Adrenal gland (tissue), 12 donors: ENCODE measurements around the gene ATP9B. TPM values are rescaled to one million over a fixed set of nuclear protein-coding genes. Genes with fewer than 3 reads are reported as not detected.

Source experiments
- DNase-seq, 7 donors: peaks; one replicate each; pipeline ENCODE4 v3.0.0-alpha.2; 2019 to 2020
- H3K27ac ChIP-seq, 5 donors: fragments of 200-600 bp; sonication (generic) in 4 of 5; 1 replicate in 3 of 5; 2 replicates in 2 of 5; pipeline versions ENCODE4 v1.5.1 to v1.8.0; 2016 to 2020; ENCODE audit warnings: mild to moderate bottlenecking in 1 of 5
- H3K27me3 ChIP-seq: fragments of 200-600 bp; 2 replicates; pipeline ENCODE4 v1.8.0; 2021
- H3K36me3 ChIP-seq, 2 donors: fragments of 200-600 bp; replicated peaks in 1 of 2; 1 replicate in 1 of 2; 2 replicates in 1 of 2; pipeline versions ENCODE4 v1.5.1 to v1.8.0; 2018 to 2022
- H3K4me1 ChIP-seq, 2 donors: fragments of 200-600 bp; replicated peaks in 1 of 2; 1 replicate in 1 of 2; 2 replicates in 1 of 2; pipeline versions ENCODE4 v1.5.1 to v1.8.0; 2018 to 2021
- H3K4me3 ChIP-seq, 4 donors: fragments of 200-600 bp; sonication (generic) in 3 of 4; one replicate each; pipeline ENCODE4 v1.5.1; 2016 to 2018
- H3K9me3 ChIP-seq, 3 donors: fragments of 200-600 bp; sonication (generic) in 1 of 3; replicated peaks in 1 of 3; 1 replicate in 2 of 3; 2 replicates in 1 of 3; pipeline versions ENCODE4 v1.5.1 to v1.8.0; 2016 to 2021
- CTCF ChIP-seq, 6 experiments: fragments of 450-650 bp in 4 of 6; fragments of 200-600 bp in 2 of 6; sonication (generic) in 1 of 6; IDR thresholded peaks; 1 replicate in 5 of 6; 2 replicates in 1 of 6; pipeline versions ENCODE4 v1.5.1 to v1.8.0; 2016 to 2021; ENCODE audit warnings: antibody characterized with exemption in 6 of 6, mild to moderate bottlenecking in 2 of 6, moderate library complexity in 1 of 6
- POLR2A ChIP-seq, 2 donors: fragments of 450-650 bp; IDR thresholded peaks; one replicate each; pipeline ENCODE4 v1.6.1; 2017; ENCODE audit warnings: antibody characterized with exemption in 2 of 2, mild to moderate bottlenecking in 2 of 2, moderate library complexity in 1 of 2
- WGBS, 4 donors: extraction: QIAGEN DNeasy Blood & Tissue Kit in 2 of 4; methylation state at CpG; one replicate each; pipeline versions ENCODE4 v1.1.5 to v1.1.7; 2013 to 2017; 5-methylcytosine and 5-hydroxymethylcytosine counted together
- intact Hi-C, 2 donors: fragments of 100-400 bp; cut with DNase I; formaldehyde crosslinking; loops; one replicate each; pipeline versions ENCODE4 v1.14.1 to v1.15.0; 2022 to 2023
- polyA plus RNA-seq, 3 donors: library from polyadenylated mRNA; stranded (reverse); fragments of 200-250 nt in 2 of 3; fragments of 350-450 nt in 1 of 3; fragmentation: Illumina TruSeq in 1 of 3; extraction: RNeasy Lipid Tissue Mini Kit (QIAGEN cat#74804) in 1 of 3; gene quantifications; one replicate each; pipeline ENCODE4 v1.2.3, GENCODE V29; 2013 to 2014
- total RNA-seq, 9 donors: library from RNA; depleted of rRNA in 4 of 9; stranded (reverse); fragments of >200 nt in 4 of 9; fragments of 120-200 nt in 1 of 9; fragmentation: NEBNext Ultra II Directional in 1 of 9; extraction: Animal tissue kit (Norgen Biotek cat#: 25700) in 1 of 9; gene quantifications; one replicate each; pipeline versions ENCODE4 v1.1.0 to v1.2.4, GENCODE V29; 2013 to 2023
- donor health status: healthy with polysubstance abuse.
- donor health status: Bipolar disorder and iron deficiency.
- donor health status: DM: yes; HTN: yes; CAD: no.
- donor health status: DM: no; HTN: no; CAD: no.
- donor health status: DM: no; HTN: no; CAD: no.
- donor health status: DM: yes; HTN: yes; CAD: no.

Gene ATP9B
- total and polyA plus RNA-seq, 12 donors = 16.3 to 36.0 (median 27.7) TPM

DNA sequence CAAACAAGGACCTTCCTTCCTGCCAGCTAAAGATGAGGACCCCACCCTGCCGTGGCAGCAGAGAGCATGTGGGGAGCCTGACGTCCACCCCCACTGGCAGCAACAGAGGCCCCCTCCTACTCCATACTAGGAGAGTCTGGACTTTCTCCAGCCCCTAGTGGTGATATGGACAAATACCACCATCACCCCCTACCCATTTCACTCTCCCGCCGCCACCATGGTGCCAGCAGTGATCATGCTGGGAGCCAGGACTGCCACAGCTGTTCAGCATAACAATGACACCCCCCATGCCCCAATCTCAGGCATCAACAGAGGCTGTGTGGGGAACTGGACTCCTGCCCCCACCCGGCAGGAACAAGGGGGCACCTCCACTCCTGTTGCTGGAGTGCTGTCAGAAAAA lies 42.7 kb upstream of the ATP9B start:
- H3K9me3 ChIP-seq = peaks cover 0 to 4% (median 0%) of the 10 kb centered on the region in 3 donors
- WGBS, 4 donors = 34 to 49% (median 42%) methylated on average over 4 to 5 of the region's 5 CpGs
- H3K4me1 ChIP-seq = no peaks in the 10 kb centered on the region
- H3K27me3 ChIP-seq = no peaks in the 10 kb centered on the region
- H3K27ac ChIP-seq = no peak overlapping the region
- TF ChIP-seq POLR2A (IDR thresholded peaks at IDR 0.05) (no peak), CTCF (IDR thresholded peaks at IDR 0.05) (no peak)
- intact Hi-C loops = no loop called here
- DNase-seq = no peak
- H3K36me3 ChIP-seq = no peaks in the 10 kb centered on the region
- no peak overlapping the region for H3K4me3 ChIP-seq

DNA sequence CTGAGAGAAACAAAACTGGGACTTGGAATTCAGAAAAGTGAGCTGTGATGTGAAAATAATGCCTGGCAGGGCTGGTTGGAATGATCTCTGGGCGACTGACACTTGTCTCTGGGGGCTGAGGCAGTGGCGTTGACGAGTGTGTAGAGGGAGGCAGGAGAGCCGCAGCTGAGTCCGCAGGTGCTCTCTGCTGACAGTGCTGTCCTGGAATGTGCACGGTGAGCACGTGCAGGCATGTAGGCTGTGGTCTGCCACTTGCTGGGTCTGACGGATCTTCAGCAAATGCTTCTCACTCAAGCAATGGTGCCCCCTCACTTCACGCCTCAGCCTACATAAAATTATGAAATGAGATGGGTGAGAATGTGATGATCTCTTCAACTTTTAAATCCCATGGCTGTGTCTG lies 38.5 kb upstream of the ATP9B start:
- intact Hi-C loops = no loop called here
- Histone ChIP-seq H3K27ac (no peak overlapping the region), H3K9me3 (peaks cover 0 to 4% (median 0%) of the 10 kb centered on the region in 3 donors), H3K4me3 (no peak overlapping the region), H3K4me1 (no peaks in the 10 kb centered on the region), H3K27me3 (no peaks in the 10 kb centered on the region), H3K36me3 (no peaks in the 10 kb centered on the region)
- TF ChIP-seq POLR2A (IDR thresholded peaks at IDR 0.05) (no peak), CTCF (IDR thresholded peaks at IDR 0.05) (no peak)
- 80 to 87% (median 83%) methylated on average over 6 to 9 of the region's 9 CpGs for WGBS, 4 donors
- DNase-seq = no peak

DNA sequence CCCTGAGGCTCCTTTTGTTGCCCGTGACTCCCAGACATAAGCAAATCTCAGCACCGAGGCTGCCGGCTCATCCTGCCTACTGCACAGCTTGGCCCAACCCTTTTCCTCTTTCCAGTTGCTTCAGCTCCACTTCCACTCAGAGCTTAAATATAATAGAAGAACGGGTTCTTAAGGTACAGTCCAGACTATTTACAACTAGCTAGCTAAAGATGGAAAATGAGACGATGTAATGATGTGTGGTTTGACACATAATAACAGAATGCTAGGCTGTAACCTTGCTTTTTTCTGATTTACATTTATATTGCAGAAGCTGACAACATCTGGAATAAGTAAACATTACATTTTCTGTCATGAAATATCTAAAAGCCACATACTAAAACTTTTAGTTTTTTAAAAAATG lies 26.9 kb upstream of the ATP9B start:
- DNase-seq = no peak
- H3K9me3 ChIP-seq = no peaks in the 10 kb centered on the region
- no peaks in the 10 kb centered on the region for H3K27me3 ChIP-seq
- no peak overlapping the region for H3K27ac ChIP-seq
- no peak overlapping the region for H3K4me3 ChIP-seq
- intact Hi-C loops = no loop called here
- H3K4me1 ChIP-seq = no peaks in the 10 kb centered on the region
- TF ChIP-seq POLR2A (IDR thresholded peaks at IDR 0.05) = no peak
- no peak for TF ChIP-seq CTCF (IDR thresholded peaks at IDR 0.05)
- no peaks in the 10 kb centered on the region for H3K36me3 ChIP-seq
- 72 to 82% (median 76%) methylated on average over 5 of the region's 5 CpGs for WGBS, 4 donors

DNA sequence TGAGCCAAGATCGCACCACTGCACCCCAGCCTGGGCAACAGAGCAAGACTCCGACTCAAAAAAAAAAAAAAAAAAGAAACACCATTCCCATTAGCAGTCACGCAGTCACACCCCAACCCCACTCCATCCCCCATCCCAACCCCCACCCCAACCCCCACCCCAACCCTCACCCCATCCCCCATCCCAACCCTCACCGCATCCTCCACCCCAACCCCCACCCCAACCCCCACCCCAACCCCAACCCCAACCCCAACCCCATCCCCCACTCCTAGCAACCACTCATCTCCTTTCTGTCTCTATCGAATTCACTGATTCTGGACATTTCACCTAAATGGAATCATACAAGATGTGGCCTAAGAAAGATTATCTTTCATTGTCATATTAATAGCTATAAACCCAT lies 25.9 kb upstream of the ATP9B start:
- peak in 1 of 7 donors; percentile 2 for DNase-seq
- no peaks in the 10 kb centered on the region for H3K9me3 ChIP-seq
- 90 to 96% (median 94%) methylated on average over 3 to 5 of the region's 5 CpGs for WGBS, 4 donors
- intact Hi-C loops = no loop called here
- no peak overlapping the region for H3K27ac ChIP-seq
- TF ChIP-seq CTCF (IDR thresholded peaks at IDR 0.05) (no peak), POLR2A (IDR thresholded peaks at IDR 0.05) (no peak)
- no peaks in the 10 kb centered on the region for H3K36me3 ChIP-seq
- no peaks in the 10 kb centered on the region for H3K27me3 ChIP-seq
- peaks cover 0 to 2% of the 10 kb centered on the region in 2 donors for H3K4me1 ChIP-seq
- no peak overlapping the region for H3K4me3 ChIP-seq
